D721Med (cell line): ENCODE data around the gene RNF4.

Experiments
- DNase-seq: peaks from one replicate; pipeline ENCODE4 v3.0.0; 2011; ENCODE audit warnings: low spot score; ENCODE audit not compliant: insufficient read length
- FAIRE-seq: peaks from 2 replicates; lab custom pipeline; 2011; peaks lifted over from hg19 to GRCh38; lab: Jason Lieb, UNC
- CTCF ChIP-seq: IDR thresholded peaks from 2 replicates; pipeline ENCODE4 v1.5.1; 2012; ENCODE audit warnings: mild to moderate bottlenecking, control low read depth; ENCODE audit not compliant: insufficient read depth; ENCODE audit errors: missing control alignments

Gene RNF4

DNA sequence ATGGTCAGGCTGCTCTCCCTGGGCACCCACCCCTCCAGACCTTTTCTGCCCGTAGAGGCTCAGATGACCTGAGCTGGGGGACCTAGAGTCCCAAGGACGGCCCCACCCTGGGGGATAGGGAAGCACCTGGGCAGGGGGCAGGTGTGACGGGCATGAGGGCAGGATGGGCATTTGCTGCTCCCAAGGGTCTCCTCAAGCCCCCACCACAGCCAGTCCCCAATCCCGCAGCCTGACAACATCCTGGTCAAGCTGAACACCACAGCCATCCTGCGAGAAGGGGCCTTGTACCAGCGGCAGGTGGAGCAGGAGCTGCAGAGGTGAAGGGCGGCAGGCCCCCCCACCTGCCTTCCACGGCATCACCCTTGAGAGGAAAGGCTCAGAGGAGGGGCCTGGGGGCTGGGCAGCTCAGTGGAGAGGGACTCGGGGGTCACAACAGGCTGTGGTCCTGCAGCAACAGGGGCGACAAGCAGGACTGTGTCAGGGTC is 17.8 kb upstream of the RNF4 start:
- FAIRE-seq, result no peak
- DNase-seq, result no peak
- TF ChIP-seq CTCF, result no peak

DNA sequence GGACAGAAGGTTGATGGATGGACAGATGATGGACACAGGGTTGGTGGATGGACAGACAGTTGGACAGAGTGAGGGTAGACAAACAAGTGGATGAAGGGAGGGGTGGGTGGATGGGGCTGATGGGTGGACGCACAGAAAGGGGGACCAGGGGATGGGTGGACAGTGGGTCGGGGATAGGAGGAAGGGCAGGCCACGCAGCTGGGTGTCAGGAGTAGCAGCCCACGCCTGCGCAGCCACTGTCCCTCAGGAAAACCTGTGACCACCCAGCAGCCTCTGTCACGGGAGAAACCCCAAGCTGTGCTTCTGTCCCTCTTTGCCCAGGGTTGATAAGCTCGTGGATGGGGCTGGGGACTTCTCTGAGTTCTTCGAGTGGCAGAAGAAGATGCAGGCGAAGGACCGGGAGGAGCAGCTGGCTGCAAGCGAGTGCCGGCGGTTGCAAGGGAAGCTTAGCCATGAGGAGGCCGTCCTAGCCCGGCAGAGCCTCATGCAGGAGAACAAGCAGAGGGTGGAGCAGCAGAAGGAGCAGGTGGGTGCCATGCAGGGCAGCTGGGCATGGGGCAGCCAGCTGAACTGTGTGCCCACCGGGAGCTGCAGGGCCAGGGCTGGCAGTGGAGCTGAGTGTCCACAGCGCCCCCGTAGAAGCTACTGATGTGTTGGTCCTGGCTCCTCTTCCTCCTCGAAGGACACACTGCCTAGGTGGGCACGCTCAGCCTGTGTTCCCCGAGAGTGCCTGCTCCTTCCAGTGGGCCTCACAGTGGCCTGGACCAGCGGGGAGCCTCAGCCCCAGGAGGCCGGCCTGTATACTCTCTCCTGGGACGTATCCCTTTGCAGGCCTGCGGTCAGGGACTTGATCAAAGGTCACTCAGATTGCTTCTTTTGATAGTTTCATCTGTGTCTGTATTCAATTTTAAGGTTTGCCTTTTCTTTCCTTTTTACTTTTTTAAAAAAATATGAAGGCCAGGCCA is 16.8 kb upstream of the RNF4 start:
- TF ChIP-seq CTCF, result no peak
- no peak for FAIRE-seq

GRCh38 chr4:2457481-2458295 is 11.2 kb upstream of the RNF4 start:
- no peak for TF ChIP-seq CTCF
- DNase-seq (no peak), FAIRE-seq (no peak)

More for the DNA sequence above, 16.8 kb upstream of the RNF4 start:
- DNase-seq, result no peak

GRCh38 chr4:2458546-2459491 is 10.1 kb upstream of the RNF4 start:
- no peak for TF ChIP-seq CTCF
- FAIRE-seq (no peak), DNase-seq (no peak)

DNA sequence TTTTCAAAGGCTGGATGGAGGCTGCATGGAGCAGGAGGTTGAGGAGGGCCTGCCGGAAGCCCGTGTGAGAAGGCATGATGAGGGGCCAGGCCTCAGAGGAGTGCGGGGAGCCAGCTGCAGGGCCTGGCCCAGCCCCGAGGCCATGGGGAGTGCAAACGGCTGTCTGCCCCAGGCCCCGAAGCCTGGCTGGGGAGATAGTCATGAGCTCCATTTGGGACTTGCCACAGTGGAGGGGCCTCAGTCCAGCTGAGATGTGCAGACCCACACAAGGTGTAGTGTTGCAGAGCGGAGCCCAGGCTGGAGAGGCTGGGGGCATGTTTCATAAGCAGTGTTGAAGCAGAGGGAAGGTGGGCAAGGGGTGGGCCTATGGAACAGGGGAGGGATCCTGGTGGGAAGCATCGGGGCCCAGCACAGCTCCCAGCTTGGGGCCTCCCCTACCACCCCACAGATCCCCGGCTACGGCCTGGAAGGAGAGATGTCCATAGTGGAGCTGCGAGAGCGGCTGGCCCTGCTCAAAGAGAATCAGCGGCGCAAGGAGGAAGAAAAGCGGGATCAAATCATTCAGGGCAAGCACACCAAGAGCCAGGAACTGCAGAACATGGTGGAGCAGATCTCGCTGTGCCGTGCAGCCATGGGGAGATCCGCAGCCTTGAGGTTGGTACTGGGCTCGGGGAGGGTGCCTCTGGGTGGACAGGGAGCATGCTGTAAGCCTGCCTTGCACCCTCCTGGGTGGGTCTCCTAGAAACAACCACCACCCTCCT is 9.1 kb upstream of the RNF4 start:
- TF ChIP-seq CTCF, result no peak
- DNase-seq (no peak), FAIRE-seq (no peak)
